Measurements from ENCODE around the gene PRKCQ.

The PRKCQ gene

DNA sequence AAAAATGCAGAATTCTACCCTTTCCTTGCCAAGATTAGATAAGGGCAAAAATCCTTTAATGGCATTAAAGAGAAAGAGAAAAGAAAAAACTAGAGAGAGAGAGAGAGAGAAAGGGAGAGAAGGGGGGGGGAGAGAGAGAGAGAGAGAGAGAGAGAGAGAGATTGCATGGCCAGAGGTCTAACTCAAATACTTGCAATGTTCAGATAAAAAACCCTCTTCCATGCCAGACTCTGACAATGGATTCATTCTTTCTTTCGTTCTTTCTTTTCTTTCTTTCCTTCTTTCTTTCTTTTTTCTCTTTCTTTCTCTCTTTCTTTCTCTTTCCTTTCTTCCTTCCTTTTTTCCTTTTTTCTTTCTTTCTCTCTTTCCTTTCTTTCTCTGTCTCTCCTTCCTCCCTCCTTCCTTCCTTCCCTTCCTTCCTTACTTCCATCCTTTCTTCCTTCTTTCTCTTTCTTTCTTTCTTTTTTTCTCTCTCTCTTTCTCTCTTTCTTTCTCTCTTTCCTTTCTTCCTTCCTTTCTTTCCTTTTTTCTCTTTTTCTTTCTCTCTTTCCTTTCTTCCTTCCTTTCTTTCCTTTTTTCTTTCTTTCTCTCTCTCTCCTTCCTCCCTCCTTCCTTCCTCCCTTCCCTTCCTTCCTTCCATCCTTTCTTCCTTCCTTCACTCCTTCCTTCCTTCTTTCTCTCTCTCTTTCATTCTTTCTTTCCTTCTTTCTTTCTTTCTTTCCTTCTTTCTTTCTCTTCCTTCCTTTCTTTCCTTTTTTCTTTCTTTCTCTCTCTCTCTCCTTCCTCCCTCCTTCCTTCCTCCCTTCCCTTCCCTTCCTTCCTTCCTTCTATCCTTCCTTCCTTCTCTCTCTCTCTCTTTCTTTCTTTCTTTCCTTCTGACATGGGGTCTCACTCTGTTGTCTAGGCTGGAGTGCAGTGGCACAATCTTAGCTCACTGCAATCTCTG lies 175.7 kb downstream of the PRKCQ start:
- Histone ChIP-seq H4K20me1 (ENCODE audit: low read depth, low read length) (no peaks in the 10 kb centered on the region), H3K9ac (ENCODE audit: low read length) (no peak overlapping the region), H3K36me3 (ENCODE audit: low read length) (no peaks in the 10 kb centered on the region), H3K4me3 (ENCODE audit: insufficient read depth, low read length, poor library complexity, severe bottlenecking) (no peak overlapping the region), H3F3A (ENCODE audit: insufficient read depth) (no peaks in the 10 kb centered on the region), H3K9me2 (replicated peaks; ENCODE audit: insufficient read depth, low read length) (no peaks in the 10 kb centered on the region), H2AFZ (ENCODE audit: low read depth, low read length, severe bottlenecking) (no peak overlapping the region), H3K79me2 (ENCODE audit: insufficient read depth, low read length) (no peaks in the 10 kb centered on the region), H3K9me3 (ENCODE audit: insufficient read depth, low read length) (no peaks in the 10 kb centered on the region), H3K27me3 (ENCODE audit: low read length) (no peaks in the 10 kb centered on the region), H3K27ac (ENCODE audit: low read depth, low read length) (no peak overlapping the region), H3K4me2 (ENCODE audit: low read depth, low read length, poor library complexity, severe bottlenecking) (no peak overlapping the region)
- TF ChIP-seq, protein P1, sequence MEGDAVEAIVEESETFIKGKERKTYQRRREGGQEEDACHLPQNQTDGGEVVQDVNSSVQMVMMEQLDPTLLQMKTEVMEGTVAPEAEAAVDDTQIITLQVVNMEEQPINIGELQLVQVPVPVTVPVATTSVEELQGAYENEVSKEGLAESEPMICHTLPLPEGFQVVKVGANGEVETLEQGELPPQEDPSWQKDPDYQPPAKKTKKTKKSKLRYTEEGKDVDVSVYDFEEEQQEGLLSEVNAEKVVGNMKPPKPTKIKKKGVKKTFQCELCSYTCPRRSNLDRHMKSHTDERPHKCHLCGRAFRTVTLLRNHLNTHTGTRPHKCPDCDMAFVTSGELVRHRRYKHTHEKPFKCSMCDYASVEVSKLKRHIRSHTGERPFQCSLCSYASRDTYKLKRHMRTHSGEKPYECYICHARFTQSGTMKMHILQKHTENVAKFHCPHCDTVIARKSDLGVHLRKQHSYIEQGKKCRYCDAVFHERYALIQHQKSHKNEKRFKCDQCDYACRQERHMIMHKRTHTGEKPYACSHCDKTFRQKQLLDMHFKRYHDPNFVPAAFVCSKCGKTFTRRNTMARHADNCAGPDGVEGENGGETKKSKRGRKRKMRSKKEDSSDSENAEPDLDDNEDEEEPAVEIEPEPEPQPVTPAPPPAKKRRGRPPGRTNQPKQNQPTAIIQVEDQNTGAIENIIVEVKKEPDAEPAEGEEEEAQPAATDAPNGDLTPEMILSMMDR (IDR thresholded peaks at IDR 0.05; ENCODE audit: insufficient read depth, low read length, poor library complexity, severe bottlenecking) = no peak
- no peak for TF ChIP-seq EZH2phosphoT487 (conservative IDR thresholded peaks at IDR 0.05; ENCODE audit: low read length)

GRCh38 chr10:6402960-6403359 lies 177.1 kb downstream of the PRKCQ start:
- Histone ChIP-seq H3K27me3 (ENCODE audit: low read length) (no peaks in the 10 kb centered on the region), H3K27ac (ENCODE audit: low read depth, low read length) (no peak overlapping the region), H3F3A (ENCODE audit: insufficient read depth) (no peaks in the 10 kb centered on the region), H4K20me1 (ENCODE audit: low read depth, low read length) (no peaks in the 10 kb centered on the region), H3K79me2 (ENCODE audit: insufficient read depth, low read length) (no peaks in the 10 kb centered on the region), H3K36me3 (ENCODE audit: low read length) (no peaks in the 10 kb centered on the region), H2AFZ (ENCODE audit: low read depth, low read length, severe bottlenecking) (no peak overlapping the region), H3K9me3 (ENCODE audit: insufficient read depth, low read length) (no peaks in the 10 kb centered on the region), H3K9me2 (replicated peaks; ENCODE audit: insufficient read depth, low read length) (no peaks in the 10 kb centered on the region), H3K9ac (ENCODE audit: low read length) (no peak overlapping the region), H3K4me3 (ENCODE audit: insufficient read depth, low read length, poor library complexity, severe bottlenecking) (no peak overlapping the region), H3K4me2 (ENCODE audit: low read depth, low read length, poor library complexity, severe bottlenecking) (no peak overlapping the region)
- TF ChIP-seq EZH2phosphoT487 (conservative IDR thresholded peaks at IDR 0.05; ENCODE audit: low read length) = no peak
- TF ChIP-seq, protein P1 (IDR thresholded peaks at IDR 0.05; ENCODE audit: insufficient read depth, low read length, poor library complexity, severe bottlenecking) = no peak

- Histone ChIP-seq H3K4me3 (ENCODE audit: insufficient read depth, low read length, poor library complexity, severe bottlenecking) (no peak overlapping the region), H3K4me2 (ENCODE audit: low read depth, low read length, poor library complexity, severe bottlenecking) (no peak overlapping the region), H3K27ac (ENCODE audit: low read depth, low read length) (no peak overlapping the region), H3K36me3 (ENCODE audit: low read length) (no peaks in the 10 kb centered on the region), H2AFZ (ENCODE audit: low read depth, low read length, severe bottlenecking) (no peak overlapping the region), H3K9ac (ENCODE audit: low read length) (no peak overlapping the region), H3K27me3 (ENCODE audit: low read length) (no peaks in the 10 kb centered on the region), H3K79me2 (ENCODE audit: insufficient read depth, low read length) (no peaks in the 10 kb centered on the region), H3K9me3 (ENCODE audit: insufficient read depth, low read length) (no peaks in the 10 kb centered on the region), H4K20me1 (ENCODE audit: low read depth, low read length) (no peaks in the 10 kb centered on the region), H3F3A (ENCODE audit: insufficient read depth) (no peaks in the 10 kb centered on the region), H3K9me2 (replicated peaks; ENCODE audit: insufficient read depth, low read length) (no peaks in the 10 kb centered on the region)
- TF ChIP-seq, protein P1 (IDR thresholded peaks at IDR 0.05; ENCODE audit: insufficient read depth, low read length, poor library complexity, severe bottlenecking) = no peak
- TF ChIP-seq EZH2phosphoT487 (conservative IDR thresholded peaks at IDR 0.05; ENCODE audit: low read length) = no peak
Measured at GRCh38 chr10:6402349-6402709, 177.7 kb downstream of the PRKCQ start.
